Neural cell (in vitro differentiated cells): ENCODE data around the gene TRIO. TPM values are rescaled to one million over a fixed set of nuclear protein-coding genes. Genes with fewer than 3 reads are reported as not detected.
A peak's percentile ranks its signal among the peaks of the same experiment; 100 is the strongest.

Experiments
- H2AFZ ChIP-seq: fragments of 200-600, 300-800 bp; sonication (generic), shearing (Covaris generic); 2 replicates; pipeline ENCODE4 v1.6.0; 2014; ENCODE audit warnings: low read depth, mild to moderate bottlenecking, antibody characterized with exemption, low read length, moderate library complexity
- H3F3A ChIP-seq: fragments of 200-600 bp; shearing (Covaris generic); 2 replicates; pipeline ENCODE4 v1.6.1; 2016; ENCODE audit warnings: mild to moderate bottlenecking, moderate library complexity, mixed read lengths, antibody characterized with exemption, low read length; ENCODE audit not compliant: insufficient read depth, poor library complexity, severe bottlenecking
- H3K27ac ChIP-seq: fragments of 200-600, 300-800 bp; sonication (generic), shearing (Covaris generic); 2 replicates; pipeline ENCODE4 v1.5.1; 2014; ENCODE audit warnings: mild to moderate bottlenecking, low read length, moderate library complexity
- H3K27me3 ChIP-seq: fragments of 300-800, 200-600 bp; sonication (generic), shearing (Covaris generic); 2 replicates; pipeline ENCODE4 v1.6.0; 2014; ENCODE audit warnings: mild to moderate bottlenecking, low read depth, low read length, moderate library complexity; ENCODE audit not compliant: insufficient read depth
- H3K36me3 ChIP-seq: fragments of 300-800, 200-600 bp; sonication (generic), shearing (Covaris generic); 2 replicates; pipeline ENCODE4 v1.5.1; 2014; ENCODE audit warnings: mild to moderate bottlenecking, antibody characterized with exemption, low read length, moderate library complexity; ENCODE audit not compliant: insufficient read depth
- H3K4me2 ChIP-seq: fragments of 300-800, 200-600 bp; sonication (generic), shearing (Covaris generic); 2 replicates; pipeline ENCODE4 v1.6.0; 2014; ENCODE audit warnings: mild to moderate bottlenecking, low read length
- H3K4me3 ChIP-seq: fragments of 300-800, 200-600 bp; sonication (generic), shearing (Covaris generic); 2 replicates; pipeline ENCODE4 v1.5.1; 2014; ENCODE audit warnings: mild to moderate bottlenecking, low read length, moderate library complexity
- H3K79me2 ChIP-seq: fragments of 200-600 bp; shearing (Covaris generic); replicated peaks from 2 replicates; pipeline ENCODE4 v1.6.0; 2014; ENCODE audit warnings: mild to moderate bottlenecking, low read length, moderate library complexity; ENCODE audit not compliant: insufficient read depth
- H3K9ac ChIP-seq: fragments of 300-800, 200-600 bp; sonication (generic), shearing (Covaris generic); 2 replicates; pipeline ENCODE4 v1.6.1; 2016; ENCODE audit warnings: mild to moderate bottlenecking, low read length, mixed read lengths
- H3K9me2 ChIP-seq: fragments of 200-600 bp; shearing (Covaris generic); 2 replicates; pipeline ENCODE4 v1.6.1; 2016; ENCODE audit warnings: mild to moderate bottlenecking, low read length, mixed read lengths; ENCODE audit not compliant: insufficient read depth
- H3K9me3 ChIP-seq: fragments of 200-600, 300-800 bp; sonication (generic), shearing (Covaris generic); 2 replicates; pipeline ENCODE4 v1.6.1; 2016; ENCODE audit warnings: mild to moderate bottlenecking, mixed run types, low read length, moderate library complexity, mixed read lengths
- H4K20me1 ChIP-seq: fragments of 200-600 bp; shearing (Covaris generic); 2 replicates; pipeline ENCODE4 v1.6.1; 2016; ENCODE audit warnings: mild to moderate bottlenecking, mixed run types; ENCODE audit not compliant: insufficient read depth
- EP300 ChIP-seq: fragments of 450-650 bp; conservative IDR thresholded peaks from 2 replicates; pipeline ENCODE4 v1.6.1; 2014; ENCODE audit warnings: antibody characterized with exemption, mild to moderate bottlenecking, moderate library complexity; ENCODE audit not compliant: poor library complexity, severe bottlenecking
- EZH2 ChIP-seq: fragments of 200-600, 300-800 bp; shearing (Covaris generic), sonication (generic); IDR thresholded peaks from 2 replicates; pipeline ENCODE4 v1.6.1; 2014; ENCODE audit warnings: antibody characterized with exemption, low read length, borderline replicate concordance, mild to moderate bottlenecking; ENCODE audit not compliant: insufficient read depth, poor library complexity, severe bottlenecking
- REST ChIP-seq: IDR thresholded peaks from 2 replicates; pipeline ENCODE4 v1.6.1; 2012; ENCODE audit warnings: borderline replicate concordance
- SMC3 ChIP-seq: fragments of 450-650 bp; conservative IDR thresholded peaks from 2 replicates; pipeline ENCODE4 v1.6.1; 2014; ENCODE audit warnings: antibody characterized with exemption, mild to moderate bottlenecking, moderate library complexity; ENCODE audit not compliant: poor library complexity
- TAF1 ChIP-seq: IDR thresholded peaks from 2 replicates; pipeline ENCODE4 v1.6.1; 2012; ENCODE audit warnings: low read depth
- polyA plus RNA-seq: library from polyadenylated mRNA; depleted of rRNA; stranded (reverse); fragments of >200 nt; gene quantifications from 2 replicates; pipeline ENCODE4 v1.2.3, GENCODE V29; 2014
- TF ChIP-seq, protein P1 (sequence below): fragments of 450-650 bp; IDR thresholded peaks from 2 replicates; pipeline ENCODE4 v1.5.1; 2014; ENCODE audit warnings: antibody characterized with exemption, mild to moderate bottlenecking, moderate library complexity; ENCODE audit not compliant: poor library complexity, severe bottlenecking

Gene TRIO
- polyA plus RNA-seq, 1 donor from 2014 or later = 168 TPM

DNA sequence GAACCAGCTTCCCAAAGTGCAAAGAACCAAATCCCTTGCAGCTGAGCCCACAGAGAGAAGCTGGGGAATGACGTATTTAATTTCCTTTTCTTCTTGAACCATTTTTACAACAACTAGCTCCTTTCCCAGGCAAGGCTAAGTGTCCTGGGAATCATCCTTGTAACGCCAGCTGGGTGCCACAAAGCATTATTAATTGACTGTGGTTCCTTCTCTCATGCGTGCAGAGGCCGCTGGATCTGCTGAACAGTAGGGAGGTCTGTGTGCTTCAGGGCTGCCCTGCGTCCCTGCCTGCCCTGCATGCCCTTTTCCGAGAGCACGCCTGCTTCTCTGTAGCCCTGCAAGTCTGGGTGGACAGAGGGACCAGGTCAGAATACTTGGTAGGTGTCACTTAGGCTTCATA, 314.3 kb downstream of the TRIO start:
- H3K79me2 ChIP-seq = no peaks in the 10 kb centered on the region
- no peak overlapping the region for H3K9ac ChIP-seq
- no peaks in the 10 kb centered on the region for H4K20me1 ChIP-seq
- H3K4me3 ChIP-seq = no peak overlapping the region
- no peaks in the 10 kb centered on the region for H3K36me3 ChIP-seq
- H3K27ac ChIP-seq = no peak overlapping the region
- no peak overlapping the region for H2AFZ ChIP-seq
- no peaks in the 10 kb centered on the region for H3K9me3 ChIP-seq
- TF ChIP-seq, protein P1, sequence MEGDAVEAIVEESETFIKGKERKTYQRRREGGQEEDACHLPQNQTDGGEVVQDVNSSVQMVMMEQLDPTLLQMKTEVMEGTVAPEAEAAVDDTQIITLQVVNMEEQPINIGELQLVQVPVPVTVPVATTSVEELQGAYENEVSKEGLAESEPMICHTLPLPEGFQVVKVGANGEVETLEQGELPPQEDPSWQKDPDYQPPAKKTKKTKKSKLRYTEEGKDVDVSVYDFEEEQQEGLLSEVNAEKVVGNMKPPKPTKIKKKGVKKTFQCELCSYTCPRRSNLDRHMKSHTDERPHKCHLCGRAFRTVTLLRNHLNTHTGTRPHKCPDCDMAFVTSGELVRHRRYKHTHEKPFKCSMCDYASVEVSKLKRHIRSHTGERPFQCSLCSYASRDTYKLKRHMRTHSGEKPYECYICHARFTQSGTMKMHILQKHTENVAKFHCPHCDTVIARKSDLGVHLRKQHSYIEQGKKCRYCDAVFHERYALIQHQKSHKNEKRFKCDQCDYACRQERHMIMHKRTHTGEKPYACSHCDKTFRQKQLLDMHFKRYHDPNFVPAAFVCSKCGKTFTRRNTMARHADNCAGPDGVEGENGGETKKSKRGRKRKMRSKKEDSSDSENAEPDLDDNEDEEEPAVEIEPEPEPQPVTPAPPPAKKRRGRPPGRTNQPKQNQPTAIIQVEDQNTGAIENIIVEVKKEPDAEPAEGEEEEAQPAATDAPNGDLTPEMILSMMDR = no peak
- TF ChIP-seq EP300 (no peak), SMC3 (no peak), REST (peak; percentile 52)
- H3K27me3 ChIP-seq = no peaks in the 10 kb centered on the region
- no peaks in the 10 kb centered on the region for H3F3A ChIP-seq
- no peak overlapping the region for H3K4me2 ChIP-seq
- no peaks in the 10 kb centered on the region for H3K9me2 ChIP-seq

- no peak overlapping the region for H3K27ac ChIP-seq
- no peaks in the 10 kb centered on the region for H3K27me3 ChIP-seq
- H3K4me2 ChIP-seq = no peak overlapping the region
- no peaks in the 10 kb centered on the region for H3K36me3 ChIP-seq
- no peak overlapping the region for H3K4me3 ChIP-seq
- no peaks in the 10 kb centered on the region for H4K20me1 ChIP-seq
- no peak overlapping the region for H3K9ac ChIP-seq
- H3K79me2 ChIP-seq = no peaks in the 10 kb centered on the region
- no peaks in the 10 kb centered on the region for H3K9me3 ChIP-seq
- H2AFZ ChIP-seq = no peak overlapping the region
- TF ChIP-seq TAF1 (no peak), EZH2 (no peak), EP300 (no peak)
- TF ChIP-seq, protein P1 = no peak
- no peaks in the 10 kb centered on the region for H3F3A ChIP-seq
- no peaks in the 10 kb centered on the region for H3K9me2 ChIP-seq
These were observed 315.3 kb downstream of the TRIO start for GRCh38 chr5:14458414-14458813.
